COLO668 (cell line): ENCODE measurements around the gene ZNF536.

Experiments
- DNase-seq: peaks from one replicate; lab custom pipeline; 2025; ENCODE audit not compliant: unreplicated experiment; lab: John Stamatoyannopoulos, UW

Gene ZNF536

GRCh38 chr19:30371960-30372824 lies at the start of gene ZNF536:
ZNF536 (plus strand) TSS chr19:30372384; CDS start chr19:30443563, 71,179 bp downstream.
- DNase-seq: no peak

- no peak for DNase-seq
Observed at GRCh38 chr19:30322641-30323320, 49.4 kb upstream of the ZNF536 start.

DNA sequence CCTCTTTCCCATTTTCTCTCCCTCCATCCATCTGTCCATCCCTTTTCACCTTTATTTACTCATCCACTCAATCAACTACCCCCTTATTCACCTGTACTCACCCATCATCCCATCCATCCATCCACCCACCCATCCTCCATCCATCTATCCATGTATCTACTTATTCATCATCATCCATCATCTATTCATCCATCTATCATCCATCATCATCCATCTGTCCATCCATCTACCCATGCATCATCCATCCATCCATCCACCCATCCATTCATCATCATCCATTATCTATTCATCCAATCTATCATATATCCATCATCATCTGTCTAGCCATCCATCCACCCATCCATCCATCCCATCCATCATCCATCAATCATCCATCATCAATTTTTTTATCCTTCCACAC lies 48.3 kb upstream of the ZNF536 start:
- DNase-seq: no peak

GRCh38 chr19:30324982-30325381 lies 47.2 kb upstream of the ZNF536 start:
- DNase-seq: no peak

DNA sequence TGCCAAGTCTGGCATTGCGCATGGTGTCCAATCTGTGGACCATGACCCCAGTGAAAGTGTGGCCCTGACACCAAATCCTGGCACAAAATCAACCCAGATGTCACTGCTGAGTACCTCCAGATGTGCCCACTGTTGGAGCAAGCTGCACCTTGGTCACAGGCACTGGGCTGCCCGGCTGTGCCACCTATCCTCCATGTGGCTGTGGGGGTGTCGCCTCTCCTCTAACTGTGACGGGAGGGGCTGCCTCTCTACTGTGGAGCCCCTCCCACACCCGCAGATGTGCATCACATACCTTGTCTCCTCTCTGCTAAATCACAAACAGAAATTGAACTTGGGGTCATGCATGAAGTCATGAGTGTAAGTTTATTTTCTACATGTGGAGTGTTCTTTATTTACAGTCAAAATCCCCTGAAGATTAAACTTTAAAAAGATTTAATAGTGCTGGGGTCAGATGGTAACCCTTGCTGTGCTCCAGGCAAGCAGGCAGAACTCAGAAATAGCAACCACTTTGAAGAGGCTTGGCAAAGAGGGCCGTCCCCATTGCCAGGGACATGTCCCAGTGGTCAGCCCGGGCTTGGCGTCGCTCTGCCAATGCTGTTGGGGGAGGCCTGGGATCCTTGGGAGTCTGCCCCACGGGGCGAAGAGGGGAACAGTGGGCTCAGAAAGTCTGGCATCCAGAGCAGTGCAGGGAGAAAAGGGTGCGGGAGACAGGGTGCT lies 46.4 kb upstream of the ZNF536 start:
- no peak for DNase-seq

DNA sequence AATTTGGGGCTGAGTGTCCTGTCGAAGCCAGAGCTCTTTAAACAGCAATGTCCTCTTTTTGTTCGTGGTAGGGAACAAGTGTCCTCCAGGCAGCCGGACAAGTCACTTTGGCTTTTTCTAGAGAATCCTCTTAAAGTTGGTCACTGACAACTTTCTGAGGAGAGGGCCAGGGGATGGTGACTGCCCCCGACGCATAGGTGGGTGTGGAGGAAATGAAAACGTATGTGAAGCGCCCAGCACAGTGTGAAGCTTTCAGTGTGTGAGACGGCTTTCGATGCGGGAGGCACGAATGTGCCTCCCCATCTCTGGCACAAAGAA lies 45.8 kb upstream of the ZNF536 start:
- DNase-seq: no peak

DNA sequence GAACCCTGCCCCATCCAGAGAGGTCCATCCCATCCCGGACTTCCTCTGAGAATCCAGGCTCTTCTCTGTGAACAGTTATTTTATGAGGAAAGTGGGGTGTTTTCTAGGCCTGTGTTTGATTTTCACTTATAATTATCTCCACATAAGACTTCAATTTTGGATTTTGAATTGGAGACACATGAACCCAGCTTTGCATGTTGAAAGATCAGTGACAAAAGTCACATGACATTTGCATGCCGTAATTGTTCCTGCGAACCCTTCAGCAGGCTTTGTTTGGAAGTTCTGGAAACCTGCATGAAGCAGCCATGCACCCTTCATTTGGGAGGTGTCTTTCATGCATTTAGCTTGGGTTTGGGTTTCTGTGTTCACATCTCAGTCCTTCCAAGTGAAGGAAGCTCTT lies 44.9 kb upstream of the ZNF536 start:
- no peak for DNase-seq

DNA sequence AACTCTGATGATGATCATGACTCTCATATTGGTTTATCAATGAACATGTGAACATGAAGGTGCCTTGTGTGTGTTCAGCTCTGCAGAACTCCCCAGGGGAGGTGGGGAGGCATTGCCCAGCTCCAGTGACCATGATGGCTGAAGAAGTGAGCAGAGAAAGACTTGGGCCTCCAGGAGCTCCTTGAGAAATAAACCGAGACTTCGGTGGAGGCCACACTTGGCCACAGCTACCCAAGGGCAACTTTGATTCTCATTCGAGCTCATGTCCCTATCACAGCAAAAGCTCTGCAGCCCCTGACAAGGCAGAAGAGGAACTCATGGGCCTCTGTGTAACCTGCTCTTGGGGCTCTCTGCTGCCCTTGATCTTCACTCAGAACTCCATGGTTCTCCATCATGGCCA lies 44.1 kb upstream of the ZNF536 start:
- DNase-seq: no peak

- no peak for DNase-seq
Observed at GRCh38 chr19:30330266-30330665, 41.9 kb upstream of the ZNF536 start.

- DNase-seq: no peak
Observed at GRCh38 chr19:30332445-30333234, 39.5 kb upstream of the ZNF536 start.

- no peak for DNase-seq
Observed at GRCh38 chr19:30333291-30334065, 38.7 kb upstream of the ZNF536 start.

DNA sequence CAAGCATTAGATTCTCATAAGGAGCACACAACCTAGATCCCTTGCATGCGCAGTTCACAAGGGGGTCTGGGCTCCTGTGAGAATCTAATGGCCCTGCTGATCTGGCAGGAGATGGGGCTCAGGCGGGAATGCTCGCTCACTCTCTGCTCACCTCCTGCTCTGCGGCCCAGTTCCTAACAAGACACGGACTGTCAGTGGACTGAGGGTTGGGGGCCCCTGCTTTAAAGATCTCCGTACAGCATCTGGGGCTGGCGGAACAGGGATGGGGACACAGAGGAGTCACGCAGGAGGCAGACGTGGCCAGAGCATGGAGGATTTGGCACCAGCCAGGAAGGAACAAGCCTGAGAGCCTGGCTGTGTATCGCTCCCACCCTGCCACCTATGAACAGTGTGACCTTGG lies 37.3 kb upstream of the ZNF536 start:
- DNase-seq: no peak

- DNase-seq: no peak
Observed at GRCh38 chr19:30335306-30335886, 36.8 kb upstream of the ZNF536 start.

DNA sequence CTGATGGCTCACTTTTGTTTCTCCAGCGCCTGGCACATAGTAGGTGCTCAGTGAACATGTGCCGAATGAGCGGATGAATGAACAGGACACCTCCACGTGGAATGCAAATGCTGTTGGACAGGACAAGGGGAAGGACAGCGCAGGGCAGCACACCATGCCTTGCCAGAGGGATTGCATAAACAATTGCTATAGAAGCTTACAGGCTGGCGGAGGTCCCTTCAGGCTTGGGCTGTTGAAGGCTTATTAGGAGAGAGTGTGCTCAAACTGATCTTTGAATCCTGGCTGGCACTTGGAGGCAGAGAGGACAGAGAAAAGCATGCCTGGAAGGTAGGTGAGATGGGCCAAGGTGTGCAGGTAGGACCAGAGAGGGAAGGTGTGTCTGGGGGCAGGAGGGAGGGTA lies 35.9 kb upstream of the ZNF536 start:
- no peak for DNase-seq

DNA sequence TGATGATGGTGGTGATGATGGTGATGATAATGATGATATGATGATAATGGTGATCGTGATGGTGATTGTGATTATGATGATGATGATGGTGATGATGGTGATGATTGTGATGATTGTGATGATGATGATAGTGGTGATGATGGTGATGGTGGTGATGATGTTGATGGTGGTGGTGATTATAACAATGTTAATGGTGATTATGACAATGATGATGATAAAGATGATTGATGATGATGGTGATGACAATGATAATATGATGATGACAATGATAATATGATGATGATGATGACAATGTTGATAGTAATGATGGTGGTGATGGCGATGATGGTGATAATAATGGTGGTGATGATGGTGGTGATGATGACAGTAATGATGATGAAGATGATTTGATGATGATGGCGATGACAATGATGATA lies 34.1 kb upstream of the ZNF536 start:
- no peak for DNase-seq

DNA sequence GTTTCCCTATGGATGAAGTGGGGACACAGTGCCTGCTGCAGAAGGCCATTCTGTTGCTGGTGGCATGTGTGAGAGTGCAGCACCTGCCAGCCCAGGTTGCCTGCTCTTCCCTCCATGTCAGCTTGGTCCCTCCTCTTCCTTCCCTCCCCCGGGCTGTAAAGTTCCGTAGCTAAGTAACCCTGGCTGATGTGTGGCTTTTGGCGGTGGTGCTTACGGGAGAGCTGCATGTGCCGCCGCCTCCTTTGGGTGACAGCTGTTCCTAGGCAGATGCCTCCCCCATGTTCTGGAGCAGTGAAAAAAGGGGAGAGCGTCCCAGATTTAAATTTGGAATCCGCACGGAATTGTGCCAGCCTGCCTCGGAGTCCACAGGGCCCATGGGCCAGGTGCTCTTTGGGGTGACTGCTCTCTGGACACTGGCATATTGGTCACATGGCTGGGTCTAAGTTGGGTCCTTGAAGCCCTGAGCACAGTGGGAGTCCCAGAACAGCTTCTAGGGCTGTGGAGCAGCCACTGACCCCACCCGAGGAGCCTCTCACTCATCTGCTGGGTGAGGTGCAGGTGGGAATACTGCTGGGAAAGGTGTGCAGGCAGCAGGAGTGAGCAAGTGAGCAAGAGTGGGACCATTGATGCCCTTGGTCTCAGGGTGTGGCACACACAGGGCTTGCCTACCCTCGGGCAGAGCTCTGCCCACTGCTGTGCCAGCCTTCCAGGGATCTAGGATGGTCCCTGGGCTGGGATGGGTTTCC lies 33.1 kb upstream of the ZNF536 start:
- DNase-seq: no peak

GRCh38 chr19:30339624-30340525 lies 32.3 kb upstream of the ZNF536 start:
- DNase-seq: no peak
